Ovary (tissue), 3 donors: ENCODE data around the gene BBS9.
"Not testable (repeated sequence)": the region's sequence is repeated elsewhere in the genome, so short reads cannot be mapped to it uniquely, and the experiment has no call there.

ENCODE experiments used
- EP300 ChIP-seq: sonication (generic); formaldehyde crosslinking; IDR thresholded peaks from one replicate; pipeline ENCODE4 v1.6.1; 2017; ENCODE audit warnings: antibody characterized with exemption
- POLR2A ChIP-seq: fragments of 450-650 bp; IDR thresholded peaks from one replicate; pipeline ENCODE4 v1.6.1; 2017; ENCODE audit warnings: antibody characterized with exemption, mild to moderate bottlenecking, moderate library complexity
- TF ChIP-seq, protein P1 (sequence below), 3 donors: fragments of 450-650 bp in 2 of 3; fragments of 200-600 bp in 1 of 3; IDR thresholded peaks; one replicate each; pipeline versions ENCODE4 v1.5.1 to v1.8.0; 2016 to 2022; ENCODE audit warnings: antibody characterized with exemption in 3 of 3, mild to moderate bottlenecking in 1 of 3
- donor health status: DM: no; HTN: no; CAD: no.

DNA sequence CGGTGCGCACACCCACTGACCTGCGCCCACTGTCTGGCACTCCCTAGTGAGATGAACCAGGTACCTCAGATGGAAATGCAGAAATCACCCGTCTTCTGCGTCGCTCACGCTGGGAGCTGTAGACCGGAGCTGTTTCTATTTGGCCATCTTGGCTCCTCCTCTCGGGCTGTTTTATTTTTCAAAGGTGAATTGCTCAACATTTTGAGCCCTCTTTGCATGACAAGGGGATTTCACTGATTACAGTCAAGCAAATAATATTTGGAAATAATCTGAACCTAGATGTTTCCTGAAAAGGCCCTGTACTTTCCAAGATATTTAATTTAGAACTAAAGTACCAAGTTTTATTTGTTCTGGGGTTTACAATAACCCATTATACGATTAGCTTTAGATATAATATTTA lies 398.2 kb downstream of the BBS9 start:
- TF ChIP-seq, protein P1, sequence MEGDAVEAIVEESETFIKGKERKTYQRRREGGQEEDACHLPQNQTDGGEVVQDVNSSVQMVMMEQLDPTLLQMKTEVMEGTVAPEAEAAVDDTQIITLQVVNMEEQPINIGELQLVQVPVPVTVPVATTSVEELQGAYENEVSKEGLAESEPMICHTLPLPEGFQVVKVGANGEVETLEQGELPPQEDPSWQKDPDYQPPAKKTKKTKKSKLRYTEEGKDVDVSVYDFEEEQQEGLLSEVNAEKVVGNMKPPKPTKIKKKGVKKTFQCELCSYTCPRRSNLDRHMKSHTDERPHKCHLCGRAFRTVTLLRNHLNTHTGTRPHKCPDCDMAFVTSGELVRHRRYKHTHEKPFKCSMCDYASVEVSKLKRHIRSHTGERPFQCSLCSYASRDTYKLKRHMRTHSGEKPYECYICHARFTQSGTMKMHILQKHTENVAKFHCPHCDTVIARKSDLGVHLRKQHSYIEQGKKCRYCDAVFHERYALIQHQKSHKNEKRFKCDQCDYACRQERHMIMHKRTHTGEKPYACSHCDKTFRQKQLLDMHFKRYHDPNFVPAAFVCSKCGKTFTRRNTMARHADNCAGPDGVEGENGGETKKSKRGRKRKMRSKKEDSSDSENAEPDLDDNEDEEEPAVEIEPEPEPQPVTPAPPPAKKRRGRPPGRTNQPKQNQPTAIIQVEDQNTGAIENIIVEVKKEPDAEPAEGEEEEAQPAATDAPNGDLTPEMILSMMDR (IDR thresholded peaks at IDR 0.05) = not testable (repeated sequence)
- TF ChIP-seq POLR2A, EP300: not testable (repeated sequence)
